ENCODE measurements around the gene ACO2.

GRCh38 chr22:41538583-41538982 lies 69.7 kb downstream of the ACO2 start:
- TF ChIP-seq, protein P1, sequence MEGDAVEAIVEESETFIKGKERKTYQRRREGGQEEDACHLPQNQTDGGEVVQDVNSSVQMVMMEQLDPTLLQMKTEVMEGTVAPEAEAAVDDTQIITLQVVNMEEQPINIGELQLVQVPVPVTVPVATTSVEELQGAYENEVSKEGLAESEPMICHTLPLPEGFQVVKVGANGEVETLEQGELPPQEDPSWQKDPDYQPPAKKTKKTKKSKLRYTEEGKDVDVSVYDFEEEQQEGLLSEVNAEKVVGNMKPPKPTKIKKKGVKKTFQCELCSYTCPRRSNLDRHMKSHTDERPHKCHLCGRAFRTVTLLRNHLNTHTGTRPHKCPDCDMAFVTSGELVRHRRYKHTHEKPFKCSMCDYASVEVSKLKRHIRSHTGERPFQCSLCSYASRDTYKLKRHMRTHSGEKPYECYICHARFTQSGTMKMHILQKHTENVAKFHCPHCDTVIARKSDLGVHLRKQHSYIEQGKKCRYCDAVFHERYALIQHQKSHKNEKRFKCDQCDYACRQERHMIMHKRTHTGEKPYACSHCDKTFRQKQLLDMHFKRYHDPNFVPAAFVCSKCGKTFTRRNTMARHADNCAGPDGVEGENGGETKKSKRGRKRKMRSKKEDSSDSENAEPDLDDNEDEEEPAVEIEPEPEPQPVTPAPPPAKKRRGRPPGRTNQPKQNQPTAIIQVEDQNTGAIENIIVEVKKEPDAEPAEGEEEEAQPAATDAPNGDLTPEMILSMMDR (conservative IDR thresholded peaks at IDR 0.05; ENCODE audit: low read depth, low read length): no peak
- TF ChIP-seq EZH2 (IDR thresholded peaks at IDR 0.05; ENCODE audit: borderline replicate concordance, low read depth, low read length, poor library complexity, severe bottlenecking): no peak
